HEK293 (cell line): ENCODE results near the gene PAX7.
A peak's percentile ranks its signal among the peaks of the same experiment; 100 is the strongest.

Experiments used
- CTCF ChIA-PET: fragments of 350-600 bp; formaldehyde crosslinking; extraction: SDS; loops from one replicate; lab custom pipeline; 2021; ENCODE audit warnings: antibody characterized with exemption; lab: Yijun Ruan, JAX
- POLR2A ChIA-PET: fragments of 300-600 bp; formaldehyde crosslinking; extraction: SDS; loops from one replicate; lab custom pipeline; 2020; ENCODE audit warnings: antibody characterized with exemption, inconsistent platforms; lab: Yijun Ruan, JAX
- H3K27ac ChIP-seq: fragments of 200-500 bp; sonication (Bioruptor generic); 2 replicates; pipeline ENCODE4 v1.5.1; 2014; ENCODE audit warnings: low read depth, low read length, control low read depth, inconsistent platforms; ENCODE audit errors: extremely low read depth
- H3K36me3 ChIP-seq, 2 experiments: fragments of 200-500 bp in 1 of 2; sonication (Bioruptor generic) in 1 of 2; 1 replicate in 1 of 2; 2 replicates in 1 of 2; pipeline ENCODE4 v1.5.1; 2014 to 2017; ENCODE audit warnings: inconsistent platforms in 2 of 2, low read length in 2 of 2; ENCODE audit not compliant: control insufficient read depth in 2 of 2, insufficient read depth in 1 of 2
- H3K4me1 ChIP-seq: fragments of 200-500 bp; sonication (Bioruptor generic); 2 replicates; pipeline ENCODE4 v1.5.1; 2014; ENCODE audit warnings: mild to moderate bottlenecking, low read length, inconsistent platforms; ENCODE audit not compliant: control insufficient read depth, insufficient read depth
- H3K4me3 ChIP-seq: 2 replicates; pipeline ENCODE4 v1.5.1; 2011; ENCODE audit warnings: low read depth, mild to moderate bottlenecking, control low read depth, low read length, moderate library complexity
- H3K9me3 ChIP-seq: fragments of 200-500 bp; sonication (Bioruptor generic); 2 replicates; pipeline ENCODE4 v1.5.1; 2014; ENCODE audit warnings: low read depth, low read length, inconsistent platforms; ENCODE audit not compliant: control insufficient read depth, insufficient read depth
- GLIS2 ChIP-seq: fragments of 450-650 bp; formaldehyde crosslinking; IDR thresholded peaks from 2 replicates; pipeline ENCODE4 v1.5.1; 2016; ENCODE audit warnings: missing biosample characterization, missing genetic modification characterization
- HOXA7 ChIP-seq: sonication (generic); formaldehyde crosslinking; IDR thresholded peaks from 2 replicates; pipeline ENCODE4 v1.8.1; 2022; ENCODE audit warnings: missing genetic modification reagents, borderline replicate concordance
- KLF7 ChIP-seq: fragments of 450-650 bp; formaldehyde crosslinking; IDR thresholded peaks from 2 replicates; pipeline ENCODE4 v1.5.1; 2016; ENCODE audit warnings: missing biosample characterization, missing genetic modification characterization, borderline replicate concordance
- ZBTB8A ChIP-seq: fragments of 450-650 bp; formaldehyde crosslinking; IDR thresholded peaks from 2 replicates; pipeline ENCODE4 v1.5.1; 2016; ENCODE audit warnings: missing biosample characterization, missing genetic modification characterization
- ZFP37 ChIP-seq: fragments of 450-650 bp; formaldehyde crosslinking; IDR thresholded peaks from 2 replicates; pipeline ENCODE4 v1.5.1; 2016; ENCODE audit warnings: missing biosample characterization, missing genetic modification characterization
- ZIC2 ChIP-seq: fragments of 450-650 bp; formaldehyde crosslinking; IDR thresholded peaks from 2 replicates; pipeline ENCODE4 v1.5.1; 2016; ENCODE audit warnings: missing biosample characterization, missing genetic modification characterization
- ZNF146 ChIP-seq: fragments of 450-650 bp; formaldehyde crosslinking; IDR thresholded peaks from 2 replicates; pipeline ENCODE4 v1.5.1; 2016; ENCODE audit warnings: missing biosample characterization, missing genetic modification characterization
- ZNF335 ChIP-seq: fragments of 450-650 bp; formaldehyde crosslinking; conservative IDR thresholded peaks from 2 replicates; pipeline ENCODE4 v1.5.1; 2016; ENCODE audit warnings: missing biosample characterization, missing genetic modification characterization
- ZNF350 ChIP-seq: fragments of 450-650 bp; formaldehyde crosslinking; IDR thresholded peaks from 2 replicates; pipeline ENCODE4 v1.5.0; 2017; ENCODE audit warnings: missing biosample characterization, mild to moderate bottlenecking, missing genetic modification characterization
- ZNF366 ChIP-seq: fragments of 450-650 bp; formaldehyde crosslinking; conservative IDR thresholded peaks from 2 replicates; pipeline ENCODE4 v1.5.1; 2016; ENCODE audit warnings: missing biosample characterization, missing genetic modification characterization
- ZNF555 ChIP-seq: fragments of 450-650 bp; formaldehyde crosslinking; conservative IDR thresholded peaks from 2 replicates; pipeline ENCODE4 v1.5.1; 2017; ENCODE audit warnings: missing biosample characterization, mild to moderate bottlenecking, missing genetic modification characterization, inconsistent platforms
- ZNF623 ChIP-seq: fragments of 450-650 bp; formaldehyde crosslinking; IDR thresholded peaks from 2 replicates; pipeline ENCODE4 v1.5.1; 2016; ENCODE audit warnings: missing biosample characterization, missing genetic modification characterization
- ZNF664 ChIP-seq: fragments of 450-650 bp; formaldehyde crosslinking; IDR thresholded peaks from 2 replicates; pipeline ENCODE4 v1.5.1; 2016; ENCODE audit warnings: missing biosample characterization, missing genetic modification characterization
- ZNF747 ChIP-seq: fragments of 450-650 bp; formaldehyde crosslinking; IDR thresholded peaks from 2 replicates; pipeline ENCODE4 v1.5.1; 2016; ENCODE audit warnings: missing biosample characterization, missing genetic modification characterization
- ZNF76 ChIP-seq: fragments of 450-650 bp; formaldehyde crosslinking; IDR thresholded peaks from 2 replicates; pipeline ENCODE4; 2016; ENCODE audit warnings: low read depth, missing biosample characterization, missing genetic modification characterization, borderline replicate concordance
- ZNF777 ChIP-seq: fragments of 450-650 bp; formaldehyde crosslinking; IDR thresholded peaks from 2 replicates; pipeline ENCODE4 v1.5.1; 2017; ENCODE audit warnings: missing biosample characterization, missing genetic modification characterization, borderline replicate concordance
- TF ChIP-seq, protein P1 (sequence below): fragments of 450-650 bp; formaldehyde crosslinking; IDR thresholded peaks from 2 replicates; pipeline ENCODE4 v1.5.1; 2016; ENCODE audit warnings: missing biosample characterization, missing genetic modification characterization
- TF ChIP-seq, protein P2 (sequence below): fragments of 450-650 bp; formaldehyde crosslinking; IDR thresholded peaks from 2 replicates; pipeline ENCODE4 v1.5.1; 2016; ENCODE audit warnings: missing biosample characterization, missing genetic modification characterization
- TF ChIP-seq, protein P3 (sequence below): fragments of 450-650 bp; formaldehyde crosslinking; conservative IDR thresholded peaks from 2 replicates; pipeline ENCODE4 v1.5.1; 2016; ENCODE audit warnings: low read depth, missing biosample characterization, missing genetic modification characterization
- TF ChIP-seq, protein P4 (sequence below): fragments of 450-650 bp; formaldehyde crosslinking; IDR thresholded peaks from 2 replicates; pipeline ENCODE4 v1.5.1; 2016; ENCODE audit warnings: missing biosample characterization, missing genetic modification characterization
- TF ChIP-seq, protein P5 (sequence below): fragments of 450-650 bp; formaldehyde crosslinking; IDR thresholded peaks from 2 replicates; pipeline ENCODE4 v1.5.1; 2016; ENCODE audit warnings: missing biosample characterization, missing genetic modification characterization
- TF ChIP-seq, protein P6 (sequence below): fragments of 450-650 bp; formaldehyde crosslinking; IDR thresholded peaks from 2 replicates; pipeline ENCODE4 v1.5.1; 2017; ENCODE audit warnings: missing biosample characterization, missing genetic modification characterization

PAX7 gene

DNA sequence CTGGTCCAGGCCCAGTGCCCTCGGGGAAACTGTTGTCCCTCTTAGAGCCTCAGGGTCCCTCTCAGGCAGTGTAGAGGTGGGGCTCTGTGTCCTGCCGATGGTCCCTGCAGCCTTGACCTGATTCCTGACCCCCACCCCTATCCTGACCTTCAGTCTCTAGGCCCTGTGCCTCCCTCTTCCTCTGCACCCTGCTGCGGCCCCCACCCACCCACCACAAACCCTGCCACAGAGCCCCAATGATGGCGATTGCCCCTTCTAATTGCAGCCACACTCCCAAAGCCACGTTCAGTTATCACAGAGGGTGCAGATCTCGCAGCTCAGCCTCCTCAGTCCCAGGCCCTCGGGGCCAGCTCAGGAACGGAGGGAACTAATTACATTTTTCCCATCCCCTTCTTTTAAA, 99.7 kb downstream of the PAX7 start:
- TF ChIP-seq ZNF76 (tag by site-specific recombination) (no peak), ZBTB8A (tag by site-specific recombination) (no peak), ZNF350 (no peak), ZNF623 (tag by site-specific recombination) (no peak), ZNF555 (tag by site-specific recombination) (no peak), ZNF335 (tag by site-specific recombination) (no peak), GLIS2 (tag by site-specific recombination) (no peak), ZNF777 (no peak), ZNF747 (tag by site-specific recombination) (no peak), KLF7 (no peak), ZNF366 (tag by site-specific recombination) (no peak)
- TF ChIP-seq, protein P1, sequence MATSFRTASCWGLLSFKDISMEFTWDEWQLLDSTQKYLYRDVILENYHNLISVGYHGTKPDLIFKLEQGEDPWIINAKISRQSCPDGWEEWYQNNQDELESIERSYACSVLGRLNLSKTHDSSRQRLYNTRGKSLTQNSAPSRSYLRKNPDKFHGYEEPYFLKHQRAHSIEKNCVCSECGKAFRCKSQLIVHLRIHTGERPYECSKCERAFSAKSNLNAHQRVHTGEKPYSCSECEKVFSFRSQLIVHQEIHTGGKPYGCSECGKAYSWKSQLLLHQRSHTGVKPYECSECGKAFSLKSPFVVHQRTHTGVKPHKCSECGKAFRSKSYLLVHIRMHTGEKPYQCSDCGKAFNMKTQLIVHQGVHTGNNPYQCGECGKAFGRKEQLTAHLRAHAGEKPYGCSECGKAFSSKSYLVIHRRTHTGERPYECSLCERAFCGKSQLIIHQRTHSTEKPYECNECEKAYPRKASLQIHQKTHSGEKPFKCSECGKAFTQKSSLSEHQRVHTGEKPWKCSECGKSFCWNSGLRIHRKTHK: no peak
- Histone ChIP-seq H3K4me1 (no peaks in the 10 kb centered on the region), H3K9me3 (no peaks in the 10 kb centered on the region), H3K27ac (no peak overlapping the region), H3K36me3 (no peaks in the 10 kb centered on the region), H3K4me3 (no peak overlapping the region)
- POLR2A ChIA-PET: no interaction called here
- CTCF ChIA-PET: interaction anchor here (0.8 kb wide), 1 partner anchor 133 kb away, joined by 3 read pairs; no protein-coding TSS in a partner anchor

DNA sequence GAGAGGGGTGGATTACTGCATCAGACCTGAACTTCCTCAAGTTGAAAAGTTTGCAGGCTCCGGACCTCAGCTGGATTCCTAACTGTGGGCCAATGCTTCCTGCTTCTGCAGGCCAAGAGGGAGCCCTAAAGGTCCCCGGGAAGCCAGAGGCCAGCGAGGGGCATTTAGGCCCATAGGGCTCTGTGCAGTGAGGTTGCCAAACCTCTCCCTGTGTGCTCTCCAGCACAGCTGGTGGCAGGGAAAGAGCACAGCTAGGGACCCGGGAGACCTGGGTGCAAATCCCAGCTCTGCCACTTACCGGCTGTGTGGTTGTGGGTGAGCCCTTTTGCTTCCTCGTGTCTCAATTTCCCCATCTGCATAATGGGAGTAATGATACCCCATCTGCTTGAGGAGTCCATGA, 100.5 kb downstream of the PAX7 start:
- Histone ChIP-seq H3K9me3 (no peaks in the 10 kb centered on the region), H3K36me3 (no peaks in the 10 kb centered on the region), H3K4me3 (no peak overlapping the region), H3K27ac (no peak overlapping the region), H3K4me1 (no peaks in the 10 kb centered on the region)
- TF ChIP-seq, protein P2, sequence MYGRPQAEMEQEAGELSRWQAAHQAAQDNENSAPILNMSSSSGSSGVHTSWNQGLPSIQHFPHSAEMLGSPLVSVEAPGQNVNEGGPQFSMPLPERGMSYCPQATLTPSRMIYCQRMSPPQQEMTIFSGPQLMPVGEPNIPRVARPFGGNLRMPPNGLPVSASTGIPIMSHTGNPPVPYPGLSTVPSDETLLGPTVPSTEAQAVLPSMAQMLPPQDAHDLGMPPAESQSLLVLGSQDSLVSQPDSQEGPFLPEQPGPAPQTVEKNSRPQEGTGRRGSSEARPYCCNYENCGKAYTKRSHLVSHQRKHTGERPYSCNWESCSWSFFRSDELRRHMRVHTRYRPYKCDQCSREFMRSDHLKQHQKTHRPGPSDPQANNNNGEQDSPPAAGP (tag by site-specific recombination): no peak
- TF ChIP-seq ZIC2 (tag by site-specific recombination) (0 out of 2 replicates have a peak, but pooled peaks have one; percentile 8), ZNF146 (no peak), ZFP37 (no peak)
- TF ChIP-seq, protein P3, sequence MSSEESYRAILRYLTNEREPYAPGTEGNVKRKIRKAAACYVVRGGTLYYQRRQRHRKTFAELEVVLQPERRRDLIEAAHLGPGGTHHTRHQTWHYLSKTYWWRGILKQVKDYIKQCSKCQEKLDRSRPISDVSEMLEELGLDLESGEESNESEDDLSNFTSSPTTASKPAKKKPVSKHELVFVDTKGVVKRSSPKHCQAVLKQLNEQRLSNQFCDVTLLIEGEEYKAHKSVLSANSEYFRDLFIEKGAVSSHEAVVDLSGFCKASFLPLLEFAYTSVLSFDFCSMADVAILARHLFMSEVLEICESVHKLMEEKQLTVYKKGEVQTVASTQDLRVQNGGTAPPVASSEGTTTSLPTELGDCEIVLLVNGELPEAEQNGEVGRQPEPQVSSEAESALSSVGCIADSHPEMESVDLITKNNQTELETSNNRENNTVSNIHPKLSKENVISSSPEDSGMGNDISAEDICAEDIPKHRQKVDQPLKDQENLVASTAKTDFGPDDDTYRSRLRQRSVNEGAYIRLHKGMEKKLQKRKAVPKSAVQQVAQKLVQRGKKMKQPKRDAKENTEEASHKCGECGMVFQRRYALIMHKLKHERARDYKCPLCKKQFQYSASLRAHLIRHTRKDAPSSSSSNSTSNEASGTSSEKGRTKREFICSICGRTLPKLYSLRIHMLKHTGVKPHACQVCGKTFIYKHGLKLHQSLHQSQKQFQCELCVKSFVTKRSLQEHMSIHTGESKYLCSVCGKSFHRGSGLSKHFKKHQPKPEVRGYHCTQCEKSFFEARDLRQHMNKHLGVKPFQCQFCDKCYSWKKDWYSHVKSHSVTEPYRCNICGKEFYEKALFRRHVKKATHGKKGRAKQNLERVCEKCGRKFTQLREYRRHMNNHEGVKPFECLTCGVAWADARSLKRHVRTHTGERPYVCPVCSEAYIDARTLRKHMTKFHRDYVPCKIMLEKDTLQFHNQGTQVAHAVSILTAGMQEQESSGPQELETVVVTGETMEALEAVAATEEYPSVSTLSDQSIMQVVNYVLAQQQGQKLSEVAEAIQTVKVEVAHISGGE: no peak
- ChIA-PET CTCF (no interaction called here), POLR2A (no interaction called here)

DNA sequence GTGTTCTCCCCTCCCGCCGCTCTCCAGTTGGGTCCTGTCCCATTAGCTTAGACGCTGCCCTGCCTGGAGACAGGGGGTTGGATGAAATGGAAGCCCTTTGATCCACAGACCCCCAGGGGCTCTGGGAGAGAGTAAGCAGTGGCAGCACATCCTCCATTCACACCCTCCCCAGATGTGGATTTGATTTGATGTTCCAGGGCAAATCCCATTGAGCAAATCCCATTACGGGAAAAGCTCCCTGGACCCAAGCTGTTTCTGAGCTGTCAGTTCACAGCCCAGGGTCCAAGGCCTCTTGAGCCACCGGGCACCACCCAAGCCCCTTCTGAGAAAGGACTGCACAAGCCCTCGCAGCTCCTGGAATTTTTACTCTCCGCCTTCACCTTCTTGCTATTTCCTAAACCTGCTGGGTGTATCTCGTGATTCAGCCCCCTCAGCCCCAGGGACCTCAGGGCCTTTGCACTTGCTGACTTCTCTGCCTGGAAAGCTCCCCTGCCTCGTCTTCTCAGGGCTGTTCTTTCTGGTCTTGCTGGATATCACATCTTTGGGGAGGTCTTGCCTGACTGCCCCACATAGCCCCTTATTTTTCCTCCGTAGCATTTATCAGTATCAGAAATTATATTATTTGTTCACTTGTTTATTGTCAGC, 101.1 kb downstream of the PAX7 start:
- ChIA-PET POLR2A (no interaction called here), CTCF (interaction anchor here (0.7 to 1.3 kb wide), 2 partner anchors 51 to 53 kb away, joined by 3 to 11 read pairs; no protein-coding TSS in a partner anchor)
- no peak overlapping the region for H3K4me3 ChIP-seq
- TF ChIP-seq ZNF623 (tag by site-specific recombination) (peak; percentile 85), HOXA7 (CRISPR knock-in tag) (no peak), ZNF664 (tag by site-specific recombination) (no peak)
- TF ChIP-seq, protein P4, sequence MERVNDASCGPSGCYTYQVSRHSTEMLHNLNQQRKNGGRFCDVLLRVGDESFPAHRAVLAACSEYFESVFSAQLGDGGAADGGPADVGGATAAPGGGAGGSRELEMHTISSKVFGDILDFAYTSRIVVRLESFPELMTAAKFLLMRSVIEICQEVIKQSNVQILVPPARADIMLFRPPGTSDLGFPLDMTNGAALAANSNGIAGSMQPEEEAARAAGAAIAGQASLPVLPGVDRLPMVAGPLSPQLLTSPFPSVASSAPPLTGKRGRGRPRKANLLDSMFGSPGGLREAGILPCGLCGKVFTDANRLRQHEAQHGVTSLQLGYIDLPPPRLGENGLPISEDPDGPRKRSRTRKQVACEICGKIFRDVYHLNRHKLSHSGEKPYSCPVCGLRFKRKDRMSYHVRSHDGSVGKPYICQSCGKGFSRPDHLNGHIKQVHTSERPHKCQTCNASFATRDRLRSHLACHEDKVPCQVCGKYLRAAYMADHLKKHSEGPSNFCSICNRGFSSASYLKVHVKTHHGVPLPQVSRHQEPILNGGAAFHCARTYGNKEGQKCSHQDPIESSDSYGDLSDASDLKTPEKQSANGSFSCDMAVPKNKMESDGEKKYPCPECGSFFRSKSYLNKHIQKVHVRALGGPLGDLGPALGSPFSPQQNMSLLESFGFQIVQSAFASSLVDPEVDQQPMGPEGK (tag by site-specific recombination): no peak
- TF ChIP-seq, protein P5, sequence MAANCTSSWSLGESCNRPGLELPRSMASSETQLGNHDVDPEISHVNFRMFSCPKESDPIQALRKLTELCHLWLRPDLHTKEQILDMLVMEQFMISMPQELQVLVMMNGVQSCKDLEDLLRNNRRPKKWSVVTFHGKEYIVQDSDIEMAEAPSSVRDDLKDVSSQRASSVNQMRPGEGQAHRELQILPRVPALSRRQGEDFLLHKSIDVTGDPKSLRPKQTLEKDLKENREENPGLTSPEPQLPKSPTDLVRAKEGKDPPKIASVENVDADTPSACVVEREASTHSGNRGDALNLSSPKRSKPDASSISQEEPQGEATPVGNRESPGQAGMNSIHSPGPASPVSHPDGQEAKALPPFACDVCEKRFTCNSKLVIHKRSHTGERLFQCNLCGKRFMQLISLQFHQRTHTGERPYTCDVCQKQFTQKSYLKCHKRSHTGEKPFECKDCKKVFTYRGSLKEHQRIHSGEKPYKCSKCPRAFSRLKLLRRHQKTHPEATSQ (tag by site-specific recombination): no peak
- TF ChIP-seq, protein P6, sequence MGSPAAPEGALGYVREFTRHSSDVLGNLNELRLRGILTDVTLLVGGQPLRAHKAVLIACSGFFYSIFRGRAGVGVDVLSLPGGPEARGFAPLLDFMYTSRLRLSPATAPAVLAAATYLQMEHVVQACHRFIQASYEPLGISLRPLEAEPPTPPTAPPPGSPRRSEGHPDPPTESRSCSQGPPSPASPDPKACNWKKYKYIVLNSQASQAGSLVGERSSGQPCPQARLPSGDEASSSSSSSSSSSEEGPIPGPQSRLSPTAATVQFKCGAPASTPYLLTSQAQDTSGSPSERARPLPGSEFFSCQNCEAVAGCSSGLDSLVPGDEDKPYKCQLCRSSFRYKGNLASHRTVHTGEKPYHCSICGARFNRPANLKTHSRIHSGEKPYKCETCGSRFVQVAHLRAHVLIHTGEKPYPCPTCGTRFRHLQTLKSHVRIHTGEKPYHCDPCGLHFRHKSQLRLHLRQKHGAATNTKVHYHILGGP: no peak

More for the DNA sequence above, 101.1 kb downstream of the PAX7 start:
- H3K9me3 ChIP-seq: no peaks in the 10 kb centered on the region
- no peaks in the 10 kb centered on the region for H3K36me3 ChIP-seq
- H3K27ac ChIP-seq: no peak overlapping the region
- H3K4me1 ChIP-seq: no peaks in the 10 kb centered on the region
